Left lung (tissue), 10 donors: Measurements from ENCODE around the gene CLDN22. TPM values are rescaled to one million over a fixed set of nuclear protein-coding genes. Genes with fewer than 3 reads are reported as not detected.
"Not testable (repeated sequence)": the region's sequence is repeated elsewhere in the genome, so short reads cannot be mapped to it uniquely, and the experiment has no call there.

Experiments used
- ATAC-seq: fragments of 200-7000 bp; cut with Tn5 transposase; one replicate; pipeline ENCODE4 v1.9.1; 2020; ENCODE audit warnings: moderate library complexity
- DNase-seq, 4 donors: peaks; one replicate each; pipeline ENCODE4 v3.0.0-alpha.2; 2013 to 2020
- H3K27ac ChIP-seq, 2 donors: fragments of 200-600 bp; sonication (generic) in 1 of 2; one replicate each; pipeline versions ENCODE4 v1.5.0 to v1.8.0; 2020 to 2021
- H3K27me3 ChIP-seq, 2 donors: fragments of 200-600 bp; sonication (generic) in 1 of 2; one replicate each; pipeline versions ENCODE4 v1.5.0 to v1.8.0; 2020 to 2021
- H3K36me3 ChIP-seq, 2 donors: fragments of 200-600 bp; sonication (generic) in 1 of 2; one replicate each; pipeline versions ENCODE4 v1.5.0 to v1.8.0; 2020 to 2021
- H3K4me1 ChIP-seq, 2 donors: fragments of 200-600 bp; one replicate each; pipeline ENCODE4 v1.8.0; 2021
- H3K4me3 ChIP-seq, 2 donors: fragments of 200-600 bp; sonication (generic) in 1 of 2; one replicate each; pipeline versions ENCODE4 v1.5.0 to v1.8.0; 2020 to 2021; ENCODE audit warnings: mild to moderate bottlenecking in 1 of 2
- H3K9me3 ChIP-seq, 2 donors: fragments of 200-600 bp; sonication (generic) in 1 of 2; one replicate each; pipeline versions ENCODE4 v1.5.0 to v1.8.0; 2020 to 2021
- intact Hi-C, 2 donors: fragments of 100-400 bp; cut with DNase I; formaldehyde crosslinking; loops; one replicate each; pipeline versions ENCODE4 v1.11.2 to v1.14.2; 2022
- polyA plus RNA-seq, 6 donors: library from polyadenylated mRNA; unstranded; fragments of 120-200 nt; gene quantifications; one replicate each; pipeline ENCODE4 v1.2.1, GENCODE V29; 2013; ENCODE audit not compliant: insufficient read length in 6 of 6
- total RNA-seq, 2 donors: library from RNA; stranded (reverse); fragmentation: NEBNext Ultra II Directional; extraction: Animal tissue kit (Norgen Biotek cat#: 25700); gene quantifications; one replicate each; pipeline ENCODE4 v1.2.1, GENCODE V29; 2021
- TF ChIP-seq, protein P1 (sequence below), 2 donors: fragments of 200-600 bp; sonication (generic) in 1 of 2; IDR thresholded peaks; one replicate each; pipeline versions ENCODE4 v1.5.0 to v1.8.0; 2021; ENCODE audit warnings: antibody characterized with exemption in 2 of 2
- donor health status: DM: no; HTN: yes; CAD: no.
- donor health status: DM: no; HTN: no; CAD: no.

CLDN22 gene
- total and polyA plus RNA-seq, 8 donors = 0.45 to 0.74 (median 0.60) TPM; not detected in 3

DNA sequence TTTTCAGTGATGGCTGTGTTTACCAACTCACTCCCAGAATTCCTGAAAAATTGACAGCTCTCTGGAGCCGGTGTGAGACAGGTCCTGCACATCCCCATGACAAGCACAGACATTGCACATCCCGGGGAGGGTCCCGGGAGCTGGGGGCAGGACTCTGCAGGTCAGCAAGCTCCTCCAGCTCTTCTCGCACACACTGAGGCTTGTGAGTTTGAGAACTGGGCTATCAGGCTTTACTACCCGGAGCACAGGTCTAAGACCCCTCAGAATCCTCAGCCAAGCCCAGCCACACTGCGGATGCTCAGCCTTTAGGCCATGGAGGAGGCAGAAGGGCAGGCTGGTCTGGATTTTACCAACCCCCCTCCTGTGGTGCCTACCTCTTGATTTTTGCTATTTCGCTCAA, 7.8 kb upstream of the CLDN22 start:
- Histone ChIP-seq H3K4me3 (no peak overlapping the region), H3K27me3 (no peaks in the 10 kb centered on the region), H3K27ac (no peak overlapping the region), H3K4me1 (no peaks in the 10 kb centered on the region), H3K36me3 (no peaks in the 10 kb centered on the region), H3K9me3 (no peaks in the 10 kb centered on the region)
- TF ChIP-seq, protein P1, sequence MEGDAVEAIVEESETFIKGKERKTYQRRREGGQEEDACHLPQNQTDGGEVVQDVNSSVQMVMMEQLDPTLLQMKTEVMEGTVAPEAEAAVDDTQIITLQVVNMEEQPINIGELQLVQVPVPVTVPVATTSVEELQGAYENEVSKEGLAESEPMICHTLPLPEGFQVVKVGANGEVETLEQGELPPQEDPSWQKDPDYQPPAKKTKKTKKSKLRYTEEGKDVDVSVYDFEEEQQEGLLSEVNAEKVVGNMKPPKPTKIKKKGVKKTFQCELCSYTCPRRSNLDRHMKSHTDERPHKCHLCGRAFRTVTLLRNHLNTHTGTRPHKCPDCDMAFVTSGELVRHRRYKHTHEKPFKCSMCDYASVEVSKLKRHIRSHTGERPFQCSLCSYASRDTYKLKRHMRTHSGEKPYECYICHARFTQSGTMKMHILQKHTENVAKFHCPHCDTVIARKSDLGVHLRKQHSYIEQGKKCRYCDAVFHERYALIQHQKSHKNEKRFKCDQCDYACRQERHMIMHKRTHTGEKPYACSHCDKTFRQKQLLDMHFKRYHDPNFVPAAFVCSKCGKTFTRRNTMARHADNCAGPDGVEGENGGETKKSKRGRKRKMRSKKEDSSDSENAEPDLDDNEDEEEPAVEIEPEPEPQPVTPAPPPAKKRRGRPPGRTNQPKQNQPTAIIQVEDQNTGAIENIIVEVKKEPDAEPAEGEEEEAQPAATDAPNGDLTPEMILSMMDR (IDR thresholded peaks at IDR 0.05) = no peak
- no peak for DNase-seq
- intact Hi-C loops = no loop called here
- ATAC-seq = no peak

DNA sequence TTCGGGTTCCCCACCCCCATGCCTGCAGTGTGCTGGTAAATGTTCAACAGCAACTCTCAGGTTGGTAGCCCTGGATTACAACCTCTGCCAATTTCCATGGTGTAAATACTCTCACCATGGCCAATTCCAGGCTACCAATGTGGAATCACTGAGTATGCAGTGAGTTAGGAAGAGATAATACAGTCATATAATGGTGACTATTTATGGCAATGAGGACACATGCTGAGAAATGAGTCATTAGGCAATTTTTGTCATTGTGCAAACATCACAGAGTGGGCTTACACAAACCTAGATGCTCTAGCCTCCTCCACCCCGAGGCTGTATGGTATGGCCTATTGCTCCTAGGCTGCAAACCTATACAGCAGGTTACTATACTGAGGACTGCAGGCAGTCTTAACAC, 6.8 kb upstream of the CLDN22 start:
- H3K27me3 ChIP-seq = no peaks in the 10 kb centered on the region
- no peak overlapping the region for H3K27ac ChIP-seq
- DNase-seq = no peak
- no peaks in the 10 kb centered on the region for H3K9me3 ChIP-seq
- H3K4me1 ChIP-seq = no peaks in the 10 kb centered on the region
- H3K4me3 ChIP-seq = no peak overlapping the region
- TF ChIP-seq, protein P1 (IDR thresholded peaks at IDR 0.05) = no peak
- no peak for ATAC-seq
- no peaks in the 10 kb centered on the region for H3K36me3 ChIP-seq
- intact Hi-C loops = no loop called here

DNA sequence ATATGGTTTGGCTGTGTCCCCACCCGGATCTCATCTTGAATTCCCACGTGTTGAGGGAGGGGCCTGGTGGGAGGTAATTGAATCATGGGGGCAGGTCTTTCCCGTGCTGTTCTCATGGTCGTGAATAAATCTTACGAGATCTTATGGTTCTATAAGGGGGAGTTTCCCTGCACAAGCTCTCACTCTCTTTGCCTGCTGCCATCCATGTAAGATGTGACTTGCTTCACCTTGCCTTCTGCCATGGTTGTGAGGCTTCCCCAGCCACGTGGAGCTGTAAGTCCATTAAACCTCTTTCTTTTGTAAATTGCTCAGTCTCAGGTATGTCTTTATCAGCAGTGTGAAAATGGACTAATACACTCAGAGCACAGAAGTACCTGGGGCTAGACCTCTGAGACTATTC, 6.3 kb upstream of the CLDN22 start:
- DNase-seq, H3K4me1 ChIP-seq, H3K36me3 ChIP-seq, ATAC-seq, intact Hi-C loops, H3K27me3 ChIP-seq, H3K9me3 ChIP-seq, H3K27ac ChIP-seq, H3K4me3 ChIP-seq: not testable (repeated sequence)

DNA sequence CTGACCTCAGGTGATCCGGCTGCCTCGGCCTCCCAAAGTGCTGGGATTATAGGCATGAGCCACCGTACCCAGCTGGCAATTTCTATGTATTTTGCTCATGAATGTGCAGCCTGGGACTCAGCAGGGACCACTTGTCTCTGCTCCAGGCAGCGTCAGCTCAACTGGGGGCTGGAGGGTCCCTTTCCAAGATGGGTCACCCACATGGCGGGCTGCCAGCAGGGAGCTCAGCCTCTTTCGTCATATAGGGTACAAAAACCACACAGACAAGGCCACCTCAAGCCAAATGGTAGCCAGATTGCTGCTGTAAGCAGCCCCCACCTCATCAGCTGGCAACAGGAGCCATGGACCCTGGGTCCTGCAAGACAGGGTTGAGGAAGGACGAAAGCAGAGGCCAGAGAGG, 4.5 kb upstream of the CLDN22 start:
- TF ChIP-seq, protein P1 (IDR thresholded peaks at IDR 0.05) = no peak
- no peak for DNase-seq
- no peak for ATAC-seq
- Histone ChIP-seq H3K27me3 (no peaks in the 10 kb centered on the region), H3K4me3 (no peak overlapping the region), H3K27ac (no peak overlapping the region), H3K36me3 (no peaks in the 10 kb centered on the region), H3K4me1 (no peaks in the 10 kb centered on the region), H3K9me3 (no peaks in the 10 kb centered on the region)
- intact Hi-C loops = no loop called here

DNA sequence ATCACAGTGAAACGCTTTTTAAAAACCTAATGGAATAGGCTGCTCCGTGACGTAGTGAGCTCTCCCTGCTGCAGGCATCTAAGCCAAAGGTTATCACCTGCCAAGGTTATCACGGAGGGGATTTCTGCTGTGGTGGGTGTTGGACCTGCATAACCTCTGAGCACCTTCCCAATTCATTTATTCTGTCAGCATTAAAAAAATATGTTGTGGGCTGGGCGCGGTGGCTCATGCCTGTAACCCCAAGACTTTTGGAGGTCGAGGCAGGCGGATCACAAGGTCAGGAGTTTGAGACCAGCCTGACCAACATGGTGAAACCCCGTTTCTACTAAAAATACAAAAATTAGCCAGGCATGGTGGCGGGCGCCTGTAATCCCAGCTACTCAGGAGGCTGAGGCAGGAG, 4.0 kb upstream of the CLDN22 start:
- DNase-seq, H3K27me3 ChIP-seq, H3K36me3 ChIP-seq, H3K27ac ChIP-seq, intact Hi-C loops, H3K4me3 ChIP-seq, H3K9me3 ChIP-seq, H3K4me1 ChIP-seq, ATAC-seq: not testable (repeated sequence)

DNA sequence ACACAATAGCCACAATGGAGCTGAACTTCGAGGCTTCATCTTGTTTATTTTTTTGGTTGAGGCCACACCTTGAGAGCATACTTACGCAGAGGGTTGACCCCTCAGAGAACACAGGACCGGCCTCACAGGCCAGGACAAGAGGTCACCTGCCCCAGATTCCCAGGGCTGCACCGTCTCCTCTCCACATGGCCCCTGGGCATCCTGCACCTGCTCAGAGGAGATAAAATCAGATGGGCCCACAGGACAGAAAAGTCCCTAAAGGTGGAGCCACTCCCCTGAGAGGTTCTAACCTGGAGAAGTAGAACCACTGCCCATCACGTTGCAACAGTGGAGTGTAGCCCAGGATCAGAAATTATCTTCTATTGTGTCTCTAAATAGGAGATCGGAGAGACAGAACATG, 3.2 kb upstream of the CLDN22 start:
- Histone ChIP-seq H3K36me3 (no peaks in the 10 kb centered on the region), H3K27me3 (no peaks in the 10 kb centered on the region), H3K4me3 (no peak overlapping the region), H3K27ac (no peak overlapping the region), H3K4me1 (no peaks in the 10 kb centered on the region), H3K9me3 (no peaks in the 10 kb centered on the region)
- no peak for ATAC-seq
- TF ChIP-seq, protein P1 (IDR thresholded peaks at IDR 0.05) = no peak
- intact Hi-C loops = no loop called here
- no peak for DNase-seq
